ENCODE measurements around the gene PRUNE1.
A peak's percentile ranks its signal among the peaks of the same experiment; 100 is the strongest.

The PRUNE1 gene

GRCh38 chr1:150970808-150971582, 37.3 kb upstream of the PRUNE1 start:
- no peak for DNase-seq (ENCODE audit: extremely low spot score)
- TF ChIP-seq BHLHE40 (IDR thresholded peaks at IDR 0.05; ENCODE audit: borderline replicate concordance) (no peak), ARNT (IDR thresholded peaks at IDR 0.05) (no peak), LEF1 (IDR thresholded peaks at IDR 0.05; ENCODE audit: borderline replicate concordance) (no peak), NFRKB (IDR thresholded peaks at IDR 0.05) (no peak), HDGF (IDR thresholded peaks at IDR 0.05; ENCODE audit: borderline replicate concordance) (no peak), L3MBTL2 (conservative IDR thresholded peaks at IDR 0.05) (no peak), CTBP1 (IDR thresholded peaks at IDR 0.05; ENCODE audit: borderline replicate concordance) (no peak), FOXM1 (IDR thresholded peaks at IDR 0.05; ENCODE audit: borderline replicate concordance) (no peak), TARDBP (IDR thresholded peaks at IDR 0.05) (no peak), PKNOX1 (IDR thresholded peaks at IDR 0.05) (no peak), SP1 (IDR thresholded peaks at IDR 0.05) (no peak)
- POLR2A ChIA-PET, result interaction anchor here (0.6 kb wide), 1 partner anchor 10 kb away, joined by 3 read pairs; no protein-coding TSS in a partner anchor
- CTCF ChIA-PET, result interaction anchor here (1.3 kb wide), 1 partner anchor 8 kb away, joined by 4 read pairs; no protein-coding TSS in a partner anchor

GRCh38 chr1:150971583-150972416, 36.4 kb upstream of the PRUNE1 start:
- CTCF ChIA-PET, result no interaction called here
- no peak for DNase-seq (ENCODE audit: extremely low spot score)
- POLR2A ChIA-PET, result no interaction called here
- TF ChIP-seq L3MBTL2 (conservative IDR thresholded peaks at IDR 0.05) (peak; percentile 18), FOXK2 (IDR thresholded peaks at IDR 0.05) (no peak)

- ChIA-PET POLR2A (no interaction called here), CTCF (no interaction called here)
- no peak for DNase-seq (ENCODE audit: extremely low spot score)
- TF ChIP-seq CTBP1 (IDR thresholded peaks at IDR 0.05; ENCODE audit: borderline replicate concordance) (no peak), SP1 (IDR thresholded peaks at IDR 0.05) (no peak), LEF1 (IDR thresholded peaks at IDR 0.05; ENCODE audit: borderline replicate concordance) (no peak)
Measured at GRCh38 chr1:150972417-150972940, 35.8 kb upstream of the PRUNE1 start.

GRCh38 chr1:150973258-150973835, 34.9 kb upstream of the PRUNE1 start:
- no peak for DNase-seq (ENCODE audit: extremely low spot score)
- TF ChIP-seq HDGF (IDR thresholded peaks at IDR 0.05; ENCODE audit: borderline replicate concordance) (no peak), FOXK2 (IDR thresholded peaks at IDR 0.05) (no peak), FOXA1 (IDR thresholded peaks at IDR 0.05) (no peak)
- POLR2A ChIA-PET, result interaction anchor here (0.7 to 3.6 kb wide), 12 partner anchors 9 to 394 kb away, joined by 3 to 20 read pairs (median 4); partner anchors contain the start of genes MCL1 and MINDY1
- CTCF ChIA-PET, result interaction anchor here (0.7 to 1.1 kb wide), 3 partner anchors 11 to 413 kb away, joined by 4 to 6 read pairs (median 6); partner anchors contain the start of gene MINDY1

- ChIA-PET POLR2A (interaction anchor here (0.7 to 3.6 kb wide), 14 partner anchors 8 to 412 kb away, joined by 3 to 20 read pairs (median 3); partner anchors contain the start of genes MCL1 and MINDY1), CTCF (interaction anchor here (0.7 to 1.1 kb wide), 3 partner anchors 11 to 414 kb away, joined by 4 to 6 read pairs (median 6); partner anchors contain the start of gene MINDY1)
- peak; percentile 61 for DNase-seq (ENCODE audit: extremely low spot score)
- peak; percentile 22; the same call in 1 of the 2 replicates for TF ChIP-seq L3MBTL2 (conservative IDR thresholded peaks at IDR 0.05)
- TF ChIP-seq SP1 (IDR thresholded peaks at IDR 0.05), result no peak
Measured at GRCh38 chr1:150973836-150974579, 34.2 kb upstream of the PRUNE1 start.

- ChIA-PET POLR2A (interaction anchor here (1.0 to 3.6 kb wide), 6 partner anchors 9 to 395 kb away, joined by 3 to 20 read pairs (median 4); partner anchors contain the start of genes MCL1 and MINDY1), CTCF (no interaction called here)
- DNase-seq (ENCODE audit: extremely low spot score), result peak; percentile 89
- TF ChIP-seq FOXA1 (IDR thresholded peaks at IDR 0.05) (no peak), BHLHE40 (IDR thresholded peaks at IDR 0.05; ENCODE audit: borderline replicate concordance) (no peak), LEF1 (IDR thresholded peaks at IDR 0.05; ENCODE audit: borderline replicate concordance) (no peak), SP1 (IDR thresholded peaks at IDR 0.05) (no peak)
Measured at GRCh38 chr1:150974580-150975478, 33.4 kb upstream of the PRUNE1 start, which contains the start of gene CERS2. Gene CERS2 (minus strand): TSS chr1:150974835. CDS start chr1:150969090, 5,745 bp downstream.
